CD14-positive monocyte (primary cell): ENCODE data around the gene PLK3. TPM values are rescaled to one million over a fixed set of nuclear protein-coding genes. Genes with fewer than 3 reads are reported as not detected.

ENCODE experiments used
- DNase-seq, 3 donors: peaks; one replicate each; pipeline ENCODE4 v3.0.0-alpha.2; 2011 to 2022
- H2AFZ ChIP-seq: 2 replicates; pipeline ENCODE4 v1.6.0; 2012; ENCODE audit warnings: mild to moderate bottlenecking, low read depth, low read length, inconsistent platforms; ENCODE audit not compliant: insufficient read depth, poor library complexity, severe bottlenecking
- H3K27ac ChIP-seq, 2 donors: 1 replicate in 1 of 2; 2 replicates in 1 of 2; pipeline ENCODE4 v1.5.1; 2012 to 2013; ENCODE audit warnings: low read length in 2 of 2, control low read depth in 1 of 2, inconsistent platforms in 1 of 2, low read depth in 1 of 2, mild to moderate bottlenecking in 1 of 2
- H3K27me3 ChIP-seq, 2 donors: one replicate each; pipeline versions ENCODE4 v1.6.0 to v1.6.1; 2011 to 2013; ENCODE audit warnings: low read length in 2 of 2; ENCODE audit not compliant: control insufficient read depth in 2 of 2, insufficient read depth in 2 of 2
- H3K36me3 ChIP-seq, 2 donors: replicated peaks in 1 of 2; 1 replicate in 1 of 2; 2 replicates in 1 of 2; pipeline versions ENCODE4 v1.5.1 to v1.6.1; 2012 to 2013; ENCODE audit warnings: low read length in 2 of 2, control low read depth in 1 of 2, inconsistent platforms in 1 of 2, mild to moderate bottlenecking in 1 of 2; ENCODE audit not compliant: insufficient read depth in 2 of 2, control insufficient read depth in 1 of 2
- H3K4me1 ChIP-seq, 2 donors: 1 replicate in 1 of 2; 2 replicates in 1 of 2; pipeline versions ENCODE4 v1.5.1 to v1.6.1; 2012 to 2013; ENCODE audit warnings: low read length in 2 of 2, control low read depth in 1 of 2, inconsistent platforms in 1 of 2, mild to moderate bottlenecking in 1 of 2, moderate library complexity in 1 of 2; ENCODE audit not compliant: insufficient read depth in 2 of 2, control insufficient read depth in 1 of 2
- H3K4me2 ChIP-seq: replicated peaks from 2 replicates; pipeline ENCODE3; 2012; ENCODE audit warnings: low read length, moderate library complexity, mild to moderate bottlenecking; ENCODE audit not compliant: poor library complexity, severe bottlenecking; ENCODE audit errors: extremely low read depth
- H3K4me3 ChIP-seq, 3 experiments: fragments of 200-600 bp in 1 of 3; sonication (generic) in 1 of 3; replicated peaks in 1 of 3; 1 replicate in 2 of 3; 2 replicates in 1 of 3; pipeline ENCODE4 v1.5.1; 2011 to 2013; ENCODE audit warnings: low read length in 3 of 3, mild to moderate bottlenecking in 3 of 3, control low read depth in 2 of 3, low read depth in 2 of 3, inconsistent platforms in 1 of 3, moderate library complexity in 1 of 3
- H3K79me2 ChIP-seq: 2 replicates; pipeline ENCODE4 v1.6.0; 2012; ENCODE audit warnings: mild to moderate bottlenecking, control low read depth, inconsistent platforms, low read length, moderate library complexity; ENCODE audit not compliant: insufficient read depth
- H3K9ac ChIP-seq: 2 replicates; pipeline ENCODE4 v1.6.0; 2017; ENCODE audit warnings: low read length, mild to moderate bottlenecking; ENCODE audit not compliant: insufficient read depth, poor library complexity, severe bottlenecking
- H3K9me3 ChIP-seq, 2 donors: replicated peaks in 1 of 2; 1 replicate in 1 of 2; 2 replicates in 1 of 2; pipeline versions ENCODE4 v1.5.1 to v1.6.1; 2012 to 2013; ENCODE audit warnings: low read length in 2 of 2, control low read depth in 1 of 2; ENCODE audit not compliant: control insufficient read depth in 1 of 2, insufficient read depth in 1 of 2
- H4K20me1 ChIP-seq: 2 replicates; pipeline ENCODE4 v1.6.0; 2012; ENCODE audit warnings: mild to moderate bottlenecking, low read length, control low read depth, moderate library complexity; ENCODE audit not compliant: insufficient read depth
- H3K27ac Mint-ChIP-seq, 7 donors: one replicate each; pipeline ENCODE4 v1.8.0; 2020; ENCODE audit warnings: mild to moderate bottlenecking in 7 of 7, mixed read lengths in 7 of 7, moderate library complexity in 6 of 7, inconsistent platforms in 2 of 7
- H3K27me3 Mint-ChIP-seq, 3 donors: one replicate each; pipeline ENCODE4 v1.8.0; 2021 to 2022; ENCODE audit warnings: low read depth in 3 of 3, mild to moderate bottlenecking in 3 of 3, mixed read lengths in 3 of 3, moderate library complexity in 3 of 3, inconsistent platforms in 1 of 3
- H3K36me3 Mint-ChIP-seq, 2 donors: one replicate each; pipeline ENCODE4 v1.8.0; 2020; ENCODE audit warnings: mixed read lengths in 2 of 2, inconsistent platforms in 1 of 2, mild to moderate bottlenecking in 1 of 2
- H3K4me1 Mint-ChIP-seq: one replicate; pipeline ENCODE4 v1.8.0; 2020; ENCODE audit warnings: mild to moderate bottlenecking, mixed read lengths
- H3K4me3 Mint-ChIP-seq, 2 donors: one replicate each; pipeline ENCODE4 v1.8.0; 2020; ENCODE audit warnings: mild to moderate bottlenecking in 2 of 2, mixed read lengths in 2 of 2, moderate library complexity in 1 of 2
- H3K9me3 Mint-ChIP-seq, 7 donors: one replicate each; pipeline ENCODE4 v1.8.0; 2020 to 2022; ENCODE audit warnings: mixed read lengths in 7 of 7, mild to moderate bottlenecking in 6 of 7, moderate library complexity in 6 of 7, inconsistent platforms in 2 of 7
- WGBS: methylation state at CpG from one replicate; pipeline ENCODE4 v1.1.5; 2013; ENCODE audit warnings: missing lambda C conversion rate; ENCODE audit not compliant: insufficient coverage; 5-methylcytosine and 5-hydroxymethylcytosine counted together
- intact Hi-C, 2 donors: fragments of 100-400 bp; cut with micrococcal nuclease; formaldehyde crosslinking; loops; one replicate each; pipeline versions ENCODE4 v1.15.0 to v1.15.1; 2023
- polyA plus RNA-seq, 3 donors: library from polyadenylated mRNA; depleted of rRNA in 1 of 3; unstranded in 2 of 3; stranded (reverse) in 1 of 3; fragments of 300-500 nt in 2 of 3; fragments of >200 nt in 1 of 3; fragmentation: Illumina TruSeq in 2 of 3; gene quantifications; 1 replicate in 2 of 3; 2 replicates in 1 of 3; pipeline ENCODE4 v1.2.3, GENCODE V29; 2012 to 2021
- TF ChIP-seq, protein P1 (sequence below): fragments of 200-600 bp; IDR thresholded peaks from one replicate; pipeline ENCODE4 v1.8.0; 2022; ENCODE audit warnings: antibody characterized with exemption, mild to moderate bottlenecking

PLK3 gene
- polyA plus RNA-seq, 3 donors, result 15.8 to 285 (median 28.1) TPM

DNA sequence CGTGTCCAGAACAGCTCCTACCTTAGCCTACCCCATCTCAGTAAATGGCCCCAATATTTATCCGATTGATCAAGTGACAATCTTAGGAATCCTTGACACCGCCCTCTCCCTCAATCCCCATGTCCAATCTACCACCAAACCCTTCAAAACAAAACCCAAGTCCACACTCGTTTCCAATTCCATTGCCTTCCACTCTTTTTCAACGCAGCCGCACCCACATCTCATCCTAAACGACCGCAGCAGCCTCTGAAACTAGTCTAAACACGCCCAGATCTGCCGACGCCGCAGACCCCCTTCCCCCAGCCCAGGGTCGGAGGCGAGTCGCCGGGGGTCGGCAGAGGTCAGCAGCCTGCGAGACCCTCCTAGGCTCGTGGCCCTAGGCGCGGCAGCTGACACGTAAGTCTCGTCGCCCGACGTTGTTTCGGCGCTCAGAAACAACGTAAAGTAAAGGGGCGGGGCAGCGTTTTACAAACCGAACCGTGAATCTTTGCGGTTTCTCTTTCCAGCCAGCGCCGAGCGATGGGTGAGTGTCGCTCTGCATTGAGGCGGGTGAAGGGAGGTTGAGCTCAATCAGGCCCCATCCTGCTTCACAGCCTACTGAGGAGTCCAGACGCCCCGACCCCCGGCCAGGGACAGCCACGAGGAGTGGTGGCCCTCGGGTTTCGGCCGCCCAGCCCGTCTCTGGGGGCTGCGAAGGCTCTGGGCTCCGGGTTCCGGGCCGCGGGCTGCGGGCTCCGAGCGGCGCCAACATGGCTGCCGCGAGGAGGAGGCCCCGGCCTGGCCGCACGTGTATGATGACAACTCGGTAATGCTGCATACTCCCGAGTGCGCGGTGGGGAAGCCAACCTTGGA lies 24.9 kb upstream of the PLK3 start, which contains the start of gene RPS8:
Gene RPS8, plus strand, starts transcription at position 463 of the 852 bp plus-strand sequence. Its CDS starts 57 bp downstream, at position 520.
- Histone ChIP-seq H3K79me2 (peaks cover 34% of the 10 kb centered on the region), H3K27me3 (no peaks in the 10 kb centered on the region), H3K4me1 (peaks cover 23 to 31% of the 10 kb centered on the region in 2 donors), H4K20me1 (peaks cover 37% of the 10 kb centered on the region), H3K36me3 (peaks cover 29 to 38% of the 10 kb centered on the region in 2 donors), H3K27ac (peak within 1 kb of the TSS; percentile 86 to 93), H3K9me3 (no peaks in the 10 kb centered on the region), H2AFZ (peak within 1 kb of the TSS; percentile 88), H3K4me3 (peak within 1 kb of the TSS; percentile 81 to 90 (median 86)), H3K4me2 (peak within 1 kb of the TSS; percentile 86), H3K9ac (peak within 1 kb of the TSS; percentile 90)
- H3K9me3 Mint-ChIP-seq, result no peaks in the 10 kb centered on the region
- no peaks in the 10 kb centered on the region for H3K27me3 Mint-ChIP-seq
- peak; percentile 88 to 91 (median 90) for DNase-seq
- peak within 1 kb of the TSS; percentile 92 to 96 for H3K4me3 Mint-ChIP-seq
- H3K4me1 Mint-ChIP-seq, result peaks cover 34% of the 10 kb centered on the region
- intact Hi-C loops, result loop anchor here (2.0 to 10.0 kb wide), 5 partner anchors 33 to 527 kb away; partner anchors contain the start of genes EIF2B3 (in 1 of the 2) and RNU5D-1 (in 1 of the 2)
- H3K27ac Mint-ChIP-seq, result peak within 1 kb of the TSS; percentile 96 to 100 (median 98)
- TF ChIP-seq, protein P1, sequence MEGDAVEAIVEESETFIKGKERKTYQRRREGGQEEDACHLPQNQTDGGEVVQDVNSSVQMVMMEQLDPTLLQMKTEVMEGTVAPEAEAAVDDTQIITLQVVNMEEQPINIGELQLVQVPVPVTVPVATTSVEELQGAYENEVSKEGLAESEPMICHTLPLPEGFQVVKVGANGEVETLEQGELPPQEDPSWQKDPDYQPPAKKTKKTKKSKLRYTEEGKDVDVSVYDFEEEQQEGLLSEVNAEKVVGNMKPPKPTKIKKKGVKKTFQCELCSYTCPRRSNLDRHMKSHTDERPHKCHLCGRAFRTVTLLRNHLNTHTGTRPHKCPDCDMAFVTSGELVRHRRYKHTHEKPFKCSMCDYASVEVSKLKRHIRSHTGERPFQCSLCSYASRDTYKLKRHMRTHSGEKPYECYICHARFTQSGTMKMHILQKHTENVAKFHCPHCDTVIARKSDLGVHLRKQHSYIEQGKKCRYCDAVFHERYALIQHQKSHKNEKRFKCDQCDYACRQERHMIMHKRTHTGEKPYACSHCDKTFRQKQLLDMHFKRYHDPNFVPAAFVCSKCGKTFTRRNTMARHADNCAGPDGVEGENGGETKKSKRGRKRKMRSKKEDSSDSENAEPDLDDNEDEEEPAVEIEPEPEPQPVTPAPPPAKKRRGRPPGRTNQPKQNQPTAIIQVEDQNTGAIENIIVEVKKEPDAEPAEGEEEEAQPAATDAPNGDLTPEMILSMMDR, result no peak
- under 1% methylated on average over 65 of the region's 65 CpGs for WGBS
- peaks cover 31 to 39% of the 10 kb centered on the region in 2 donors for H3K36me3 Mint-ChIP-seq

DNA sequence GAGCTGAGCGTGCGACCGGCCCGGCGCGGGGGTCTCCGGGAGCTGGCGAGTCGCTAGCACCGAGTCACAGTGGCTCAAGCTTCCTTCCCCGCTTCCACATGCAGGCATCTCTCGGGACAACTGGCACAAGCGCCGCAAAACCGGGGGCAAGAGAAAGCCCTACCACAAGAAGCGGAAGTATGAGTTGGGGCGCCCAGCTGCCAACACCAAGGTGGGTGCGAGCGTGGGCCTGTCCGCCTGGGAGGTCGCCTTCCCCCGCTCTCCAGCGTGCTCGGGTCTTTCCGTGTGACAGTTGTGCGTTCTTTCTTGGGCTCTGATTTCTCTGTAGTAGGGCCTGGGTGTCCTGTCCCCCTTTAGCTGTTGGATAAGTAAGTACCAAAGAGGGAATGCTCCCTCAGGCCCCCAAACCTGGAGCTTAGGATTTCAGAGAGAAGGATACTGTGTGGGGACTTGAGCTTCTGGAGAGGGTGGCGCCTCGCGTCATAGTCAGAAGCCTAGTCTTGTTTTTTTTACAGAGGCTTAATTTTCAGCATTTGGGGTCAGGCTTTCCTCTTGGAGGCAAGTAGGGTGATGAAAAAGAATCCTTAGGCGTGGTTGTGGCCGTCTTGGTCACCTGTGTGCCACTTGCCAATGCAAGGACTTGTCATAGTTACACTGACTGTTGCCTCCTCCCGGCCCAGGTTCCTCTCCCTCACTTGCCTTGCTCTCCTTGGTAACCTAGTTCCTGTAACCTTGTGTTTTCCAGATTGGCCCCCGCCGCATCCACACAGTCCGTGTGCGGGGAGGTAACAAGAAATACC lies 24.0 kb upstream of the PLK3 start:
- Mint-ChIP-seq H3K4me3 (peak overlapping the region; percentile 92 to 96), H3K36me3 (peaks cover 38 to 47% of the 10 kb centered on the region in 2 donors), H3K27me3 (peaks cover 0 to 2% (median 0%) of the 10 kb centered on the region in 3 donors), H3K27ac (peak overlapping the region; percentile 92 to 100 (median 96)), H3K9me3 (no peaks in the 10 kb centered on the region), H3K4me1 (peaks cover 34% of the 10 kb centered on the region)
- Histone ChIP-seq H3K9ac (peak overlapping the region; percentile 90), H3K36me3 (peaks cover 32 to 47% of the 10 kb centered on the region in 2 donors), H2AFZ (peak overlapping the region; percentile 88), H3K27me3 (no peaks in the 10 kb centered on the region), H3K79me2 (peaks cover 34% of the 10 kb centered on the region), H3K9me3 (no peaks in the 10 kb centered on the region), H3K4me3 (peak overlapping the region; percentile 81 to 90 (median 86)), H3K4me1 (peaks cover 23 to 31% of the 10 kb centered on the region in 2 donors), H3K4me2 (peak overlapping the region; percentile 86), H3K27ac (peak overlapping the region; percentile 86 to 93), H4K20me1 (peaks cover 43% of the 10 kb centered on the region)
- peak in 2 of 3 donors; percentile 24 to 61 for DNase-seq
- TF ChIP-seq, protein P1, result no peak
- WGBS, result 8% methylated on average over 25 of the region's 36 CpGs
- intact Hi-C loops, result loop anchor here (2.0 to 10.0 kb wide), 5 partner anchors 34 to 526 kb away; partner anchors contain the start of genes EIF2B3 (in 1 of the 2) and RNU5D-1 (in 1 of the 2)
